ENCODE results near the gene FNBP1L. TPM values are rescaled to one million over a fixed set of nuclear protein-coding genes. Genes with fewer than 3 reads are reported as not detected.

FNBP1L gene
- total and polyA plus RNA-seq, 10 of the 15 experiments (the other 5 are each of a cell fraction or from before 2014, with no cell fraction given) = 0.02 to 0.12 (median 0.07) TPM; not detected in 4

DNA sequence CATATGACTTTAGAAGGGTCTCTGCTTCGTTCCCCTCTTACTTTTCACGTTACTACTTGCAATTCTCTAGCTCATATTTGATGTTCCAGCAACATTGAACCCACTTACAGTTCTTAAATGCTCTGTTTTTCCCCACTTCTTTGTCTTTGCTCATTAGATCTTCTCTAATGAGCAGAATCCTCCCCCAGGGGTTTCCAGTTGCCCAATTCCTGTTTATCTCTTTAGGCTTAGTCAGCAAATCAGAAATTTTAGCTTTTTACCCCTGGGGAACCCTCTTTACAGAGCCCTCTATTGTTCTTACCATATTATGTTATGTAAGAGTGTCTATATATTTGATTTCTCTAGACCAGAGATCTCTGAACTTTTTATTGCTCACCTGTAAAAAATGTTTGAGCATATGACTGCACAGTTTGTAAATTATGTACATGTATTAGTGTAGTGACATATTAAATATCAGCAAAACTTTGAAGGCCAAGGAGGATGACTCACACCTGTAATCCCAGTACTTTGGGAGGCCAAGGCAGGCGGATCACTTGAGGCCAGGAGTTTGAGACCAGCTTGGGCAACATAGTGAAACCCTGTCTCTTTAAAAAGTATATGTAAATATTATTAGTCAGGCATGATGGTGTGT lies 71.4 kb downstream of the FNBP1L start:
- no peak for FAIRE-seq
- Histone ChIP-seq H3K36me3 (ENCODE audit: control insufficient read depth in 2 of 2, insufficient read depth in 2 of 2, low read length in 1 of 2) (no peaks in the 10 kb centered on the region), H3K9ac (ENCODE audit: control insufficient read depth, insufficient read depth, low read length) (no peak overlapping the region), H3K79me2 (ENCODE audit: control insufficient read depth, insufficient read depth, low read length) (no peaks in the 10 kb centered on the region), H3K4me3 (no peak overlapping the region), H3K27ac (ENCODE audit: control insufficient read depth, insufficient read depth) (no peak overlapping the region), H2AFZ (ENCODE audit: control insufficient read depth, low read depth, low read length) (no peak overlapping the region), H3K4me1 (ENCODE audit: control insufficient read depth, insufficient read depth, low read length) (no peaks in the 10 kb centered on the region), H3K4me2 (ENCODE audit: control insufficient read depth, insufficient read depth) (no peak overlapping the region), H3K9me3 (replicated peaks; ENCODE audit: control insufficient read depth, insufficient read depth, low read length) (no peaks in the 10 kb centered on the region), H3K27me3 (replicated peaks in 1 of 2; ENCODE audit: control insufficient read depth in 2 of 2, insufficient read depth in 2 of 2, low read length in 1 of 2) (no peaks in the 10 kb centered on the region), H4K20me1 (ENCODE audit: control insufficient read depth, insufficient read depth) (no peaks in the 10 kb centered on the region)
- POLR2A ChIA-PET = no interaction called here
- ATAC-seq = no peak
- WGBS (ENCODE audit: insufficient coverage, insufficient replicate concordance, low lambda C conversion rate, missing lambda C conversion rate) = 0% methylated on average over 3 of the region's 3 CpGs
- no peak for DNase-seq (ENCODE audit: low read depth, low spot score)
- intact Hi-C loops (cut with micrococcal nuclease; ENCODE audit: unreplicated experiment) (no loop called here), in situ Hi-C loops (cut with MboI) (no loop called here)
- CTCF ChIA-PET = interaction anchor here (0.7 kb wide), 1 partner anchor 819 kb away, joined by 3 read pairs; no protein-coding TSS in a partner anchor
- SMC1A ChIA-PET (ENCODE audit: uncharacterized antibody, unreplicated experiment) = interaction anchor here (0.8 kb wide), 1 partner anchor 110 kb away, joined by 3 read pairs; no protein-coding TSS in a partner anchor
- RAD21 ChIA-PET (ENCODE audit: unreplicated experiment) = no interaction called here
- no TSS peak for BruUV-seq (replicated peaks)
- TF ChIP-seq KLF5 (IDR thresholded peaks at IDR 0.05; ENCODE audit: partially characterized antibody) = no peak
- TF ChIP-seq IKZF1 (conservative IDR thresholded peaks at IDR 0.05) = no peak
- TF ChIP-seq MEF2A (IDR thresholded peaks at IDR 0.05; ENCODE audit: insufficient read depth, low read depth, low read length) = no peak
- no peak for TF ChIP-seq YBX1 (IDR thresholded peaks at IDR 0.05)
- no peak for TF ChIP-seq CBX3 (IDR thresholded peaks at IDR 0.05; ENCODE audit: borderline replicate concordance, low read depth)
- TF ChIP-seq CHD1 (IDR thresholded peaks at IDR 0.05; ENCODE audit: low read depth, low read length) = no peak
- TF ChIP-seq E2F8 (IDR thresholded peaks at IDR 0.05; ENCODE audit: low read depth, partially characterized antibody) = no peak
- TF ChIP-seq ESRRA (IDR thresholded peaks at IDR 0.05; ENCODE audit: low read length) = no peak
- no peak for TF ChIP-seq SIX5 (IDR thresholded peaks at IDR 0.05; ENCODE audit: low read depth, low read length, severe bottlenecking)
- no peak for TF ChIP-seq MLLT1 (IDR thresholded peaks at IDR 0.05)
- TF ChIP-seq TBL1XR1 (IDR thresholded peaks at IDR 0.05; ENCODE audit: low read depth, low read length) = no peak
- no peak for TF ChIP-seq FOXK2 (IDR thresholded peaks at IDR 0.05)
- TF ChIP-seq BACH1 (IDR thresholded peaks at IDR 0.05; ENCODE audit: borderline replicate concordance) = no peak
- no peak for TF ChIP-seq EGR1 (IDR thresholded peaks at IDR 0.05; ENCODE audit: borderline replicate concordance in 1 of 2, low read depth in 2 of 2, low read length in 2 of 2)
- no peak for TF ChIP-seq SUPT20H (IDR thresholded peaks at IDR 0.05; ENCODE audit: borderline replicate concordance, control insufficient read depth, low read depth, low read length)
- TF ChIP-seq ATF3 (IDR thresholded peaks at IDR 0.05; ENCODE audit: borderline replicate concordance, extremely low read depth, low read depth, low read length) = no peak
- TF ChIP-seq BHLHE40 (IDR thresholded peaks at IDR 0.05; ENCODE audit: borderline replicate concordance in 1 of 2, low read depth in 2 of 2, low read length in 1 of 2) = no peak
- TF ChIP-seq, protein P1, sequence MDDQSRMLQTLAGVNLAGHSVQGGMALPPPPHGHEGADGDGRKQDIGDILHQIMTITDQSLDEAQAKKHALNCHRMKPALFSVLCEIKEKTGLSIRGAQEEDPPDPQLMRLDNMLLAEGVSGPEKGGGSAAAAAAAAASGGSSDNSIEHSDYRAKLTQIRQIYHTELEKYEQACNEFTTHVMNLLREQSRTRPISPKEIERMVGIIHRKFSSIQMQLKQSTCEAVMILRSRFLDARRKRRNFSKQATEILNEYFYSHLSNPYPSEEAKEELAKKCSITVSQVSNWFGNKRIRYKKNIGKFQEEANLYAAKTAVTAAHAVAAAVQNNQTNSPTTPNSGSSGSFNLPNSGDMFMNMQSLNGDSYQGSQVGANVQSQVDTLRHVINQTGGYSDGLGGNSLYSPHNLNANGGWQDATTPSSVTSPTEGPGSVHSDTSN (IDR thresholded peaks at IDR 0.05; ENCODE audit: insufficient replicate concordance, low read depth, low read length) = no peak
- TF ChIP-seq YY1 (IDR thresholded peaks at IDR 0.05; ENCODE audit: low read depth, low read length) = no peak

Data from GM12878 (cell line).